Stomach (tissue), 9 donors: Measurements from ENCODE around the gene UBE2O. TPM values are rescaled to one million over a fixed set of nuclear protein-coding genes. Genes with fewer than 3 reads are reported as not detected.

Source experiments
- DNase-seq, 2 donors: peaks; one replicate each; pipeline versions ENCODE4 v3.0.0 to v3.0.0-alpha.2; 2013 to 2019
- H3K27ac ChIP-seq, 5 donors: fragments of 200-600 bp in 4 of 5; sonication (generic) in 4 of 5; one replicate each; pipeline ENCODE4 v1.5.1; 2013 to 2019; ENCODE audit warnings: mild to moderate bottlenecking in 1 of 5, moderate library complexity in 1 of 5
- H3K27me3 ChIP-seq, 3 donors: fragments of 200-600 bp; sonication (generic); one replicate each; pipeline ENCODE4 v1.5.1; 2017 to 2019; ENCODE audit warnings: mixed run types in 1 of 3
- H3K36me3 ChIP-seq, 4 donors: fragments of 200-600 bp; sonication (generic); 1 replicate in 3 of 4; 2 replicates in 1 of 4; pipeline ENCODE4 v1.5.1; 2016 to 2019
- H3K4me1 ChIP-seq, 4 donors: fragments of 200-600 bp; sonication (generic); one replicate each; pipeline ENCODE4 v1.5.1; 2016 to 2019
- H3K4me3 ChIP-seq, 4 donors: fragments of 200-600 bp; sonication (generic) in 3 of 4; one replicate each; pipeline ENCODE4 v1.5.1; 2016 to 2019; ENCODE audit warnings: mild to moderate bottlenecking in 1 of 4
- H3K9me3 ChIP-seq, 4 donors: fragments of 200-600 bp; sonication (generic); one replicate each; pipeline ENCODE4 v1.5.1; 2016 to 2019
- CTCF ChIP-seq, 7 experiments: fragments of 450-650 bp in 4 of 7; fragments of 200-600 bp in 3 of 7; sonication (generic) in 3 of 7; IDR thresholded peaks; one replicate each; pipeline ENCODE4 v1.5.1; 2016 to 2019; ENCODE audit warnings: antibody characterized with exemption in 7 of 7, control low read depth in 2 of 7, mild to moderate bottlenecking in 1 of 7
- EP300 ChIP-seq: sonication (generic); formaldehyde crosslinking; IDR thresholded peaks from one replicate; pipeline ENCODE4 v1.6.1; 2017; ENCODE audit warnings: antibody characterized with exemption
- POLR2A ChIP-seq, 4 donors: fragments of 450-650 bp; IDR thresholded peaks; one replicate each; pipeline ENCODE4 v1.6.1; 2016; ENCODE audit warnings: antibody characterized with exemption in 4 of 4, control low read depth in 2 of 4, mild to moderate bottlenecking in 1 of 4, moderate library complexity in 1 of 4
- POLR2AphosphoS5 ChIP-seq, 3 donors: sonication (generic); formaldehyde crosslinking; IDR thresholded peaks; one replicate each; pipeline ENCODE4 v1.6.1; 2016; ENCODE audit warnings: antibody characterized with exemption in 3 of 3
- WGBS, 5 donors: extraction: QIAGEN DNeasy Blood & Tissue Kit in 3 of 5; methylation state at CpG; one replicate each; pipeline versions ENCODE4 v1.1.5 to v1.1.7; 2013 to 2018; 5-methylcytosine and 5-hydroxymethylcytosine counted together
- intact Hi-C: fragments of 100-400 bp; cut with DNase I; formaldehyde crosslinking; loops from one replicate; pipeline ENCODE4 v1.15.1; 2023; ENCODE audit warnings: low total_unique reads
- polyA plus RNA-seq, 3 donors: library from polyadenylated mRNA; stranded (reverse); fragments of 200-250 nt; gene quantifications; one replicate each; pipeline ENCODE4 v1.2.3, GENCODE V29; 2013
- total RNA-seq, 5 donors: library from RNA; depleted of rRNA; stranded (reverse); fragments of >200 nt; gene quantifications; one replicate each; pipeline versions ENCODE4 v1.1.0 to v1.2.3, GENCODE V29; 2014 to 2016
- donor health status: healthy with polysubstance abuse.
- donor health status: Bipolar disorder and iron deficiency.
- donor health status: healthy.

The UBE2O gene
- total and polyA plus RNA-seq, 8 donors: 4.6 to 32.7 (median 11.9) TPM

GRCh38 chr17:76438906-76439305 lies 14.0 kb downstream of the UBE2O start:
- peaks cover 9 to 48% (median 26%) of the 10 kb centered on the region in 4 donors for H3K4me1 ChIP-seq
- H3K4me3 ChIP-seq: no peak overlapping the region
- no peaks in the 10 kb centered on the region for H3K27me3 ChIP-seq
- 45 to 70% (median 53%) methylated on average over 9 of the region's 9 CpGs for WGBS, 5 donors
- TF ChIP-seq CTCF (IDR thresholded peaks at IDR 0.05): no peak
- no peak for TF ChIP-seq POLR2AphosphoS5 (IDR thresholded peaks at IDR 0.05)
- no peak for TF ChIP-seq EP300
- TF ChIP-seq POLR2A (IDR thresholded peaks at IDR 0.05): no peak
- DNase-seq: no peak
- intact Hi-C loops: no loop called here
- H3K36me3 ChIP-seq: peaks cover 0 to 11% (median 3%) of the 10 kb centered on the region in 4 donors
- no peaks in the 10 kb centered on the region for H3K9me3 ChIP-seq
- no peak overlapping the region for H3K27ac ChIP-seq

DNA sequence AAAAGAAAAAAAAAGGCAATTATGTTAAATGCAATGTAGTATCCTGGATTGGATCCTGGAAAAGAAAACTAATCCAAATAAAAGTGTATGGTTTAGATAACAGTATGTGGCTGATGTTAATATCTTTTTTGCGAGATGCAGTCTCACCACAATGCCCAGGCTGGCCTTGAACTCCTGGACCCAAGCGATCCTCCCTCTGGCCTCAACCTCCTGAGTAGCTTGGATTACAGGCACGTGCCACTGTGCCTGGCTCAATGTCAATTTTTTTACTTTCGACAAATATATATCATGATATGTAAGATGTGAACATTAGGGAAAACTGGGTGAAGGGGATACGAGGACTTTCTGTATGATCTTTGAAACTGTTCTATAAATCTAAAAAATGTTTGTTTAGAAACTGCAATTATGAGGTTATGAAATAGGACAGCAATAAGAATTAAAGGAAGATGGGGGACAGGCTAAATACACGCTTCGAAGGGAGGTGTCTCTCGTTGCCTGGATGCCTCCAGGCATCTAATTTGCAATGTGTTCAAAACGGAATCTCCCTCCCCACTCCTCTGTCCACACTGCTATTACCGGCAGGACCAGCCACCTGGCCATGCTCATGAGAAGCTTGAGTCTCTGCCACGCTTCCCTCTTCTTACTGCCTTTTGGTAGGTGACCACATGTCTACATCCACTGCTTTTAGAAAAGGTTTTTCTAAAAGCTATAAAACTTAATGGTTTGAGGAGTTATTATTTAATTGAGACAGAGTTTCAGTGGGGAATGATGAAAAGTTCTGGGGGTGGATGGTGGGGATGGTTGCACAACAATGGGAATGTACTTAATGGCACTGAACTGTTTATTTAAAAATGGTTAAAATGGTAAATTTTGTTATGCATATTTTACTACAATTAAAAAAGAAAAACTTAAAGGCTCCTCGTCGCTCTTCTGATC lies 15.2 kb downstream of the UBE2O start:
- 66 to 77% (median 67%) methylated on average over 13 of the region's 13 CpGs for WGBS, 5 donors
- H3K4me3 ChIP-seq: no peak overlapping the region
- DNase-seq: no peak
- H3K27ac ChIP-seq: no peak overlapping the region
- peaks cover 9 to 40% (median 24%) of the 10 kb centered on the region in 4 donors for H3K4me1 ChIP-seq
- intact Hi-C loops: no loop called here
- no peaks in the 10 kb centered on the region for H3K27me3 ChIP-seq
- TF ChIP-seq CTCF (IDR thresholded peaks at IDR 0.05) (no peak), EP300 (no peak), POLR2A (IDR thresholded peaks at IDR 0.05) (no peak), POLR2AphosphoS5 (IDR thresholded peaks at IDR 0.05) (no peak)
- peaks cover 0 to 14% (median 3%) of the 10 kb centered on the region in 4 donors for H3K36me3 ChIP-seq
- no peaks in the 10 kb centered on the region for H3K9me3 ChIP-seq

GRCh38 chr17:76435751-76436150 lies 17.2 kb downstream of the UBE2O start:
- no peaks in the 10 kb centered on the region for H3K9me3 ChIP-seq
- intact Hi-C loops: no loop called here
- peaks cover 0 to 14% (median 3%) of the 10 kb centered on the region in 4 donors for H3K36me3 ChIP-seq
- TF ChIP-seq EP300 (no peak), CTCF (IDR thresholded peaks at IDR 0.05) (no peak), POLR2A (IDR thresholded peaks at IDR 0.05) (no peak), POLR2AphosphoS5 (IDR thresholded peaks at IDR 0.05) (no peak)
- no peak overlapping the region for H3K4me3 ChIP-seq
- H3K27me3 ChIP-seq: no peaks in the 10 kb centered on the region
- peaks cover 0 to 30% (median 20%) of the 10 kb centered on the region in 4 donors for H3K4me1 ChIP-seq
- no peak overlapping the region for H3K27ac ChIP-seq
- no peak for DNase-seq
- WGBS, 5 donors: 94 to 98% (median 96%) methylated on average over 11 of the region's 11 CpGs

GRCh38 chr17:76434870-76435269 lies 18.1 kb downstream of the UBE2O start:
- Histone ChIP-seq H3K9me3 (no peaks in the 10 kb centered on the region), H3K27ac (no peak overlapping the region), H3K27me3 (no peaks in the 10 kb centered on the region), H3K36me3 (peaks cover 0 to 14% (median 3%) of the 10 kb centered on the region in 4 donors), H3K4me3 (no peak overlapping the region), H3K4me1 (peaks cover 0 to 30% (median 19%) of the 10 kb centered on the region in 4 donors)
- DNase-seq: no peak
- WGBS, 5 donors: 79 to 88% (median 85%) methylated on average over 7 of the region's 7 CpGs
- intact Hi-C loops: no loop called here
- TF ChIP-seq POLR2AphosphoS5 (IDR thresholded peaks at IDR 0.05) (no peak), EP300 (no peak), CTCF (IDR thresholded peaks at IDR 0.05) (no peak), POLR2A (IDR thresholded peaks at IDR 0.05) (no peak)
